Mesendoderm (in vitro differentiated cells): ENCODE results near the gene HNRNPA3.

Experiments
- DNase-seq: peaks from one replicate; pipeline ENCODE4 v3.0.0; 2013
- H2AK5ac ChIP-seq: 2 replicates; pipeline ENCODE4 v1.6.1; 2013; ENCODE audit warnings: low read length, inconsistent platforms
- H2BK120ac ChIP-seq: 2 replicates; pipeline ENCODE4 v1.6.1; 2013; ENCODE audit warnings: low read depth, mild to moderate bottlenecking, low read length, moderate library complexity, mixed read lengths
- H2BK15ac ChIP-seq: replicated peaks from 2 replicates; pipeline ENCODE4 v1.6.1; 2013; ENCODE audit warnings: low read depth, mild to moderate bottlenecking, moderate library complexity
- H2BK5ac ChIP-seq: 2 replicates; pipeline ENCODE4 v1.6.1; 2013; ENCODE audit warnings: low read length, inconsistent platforms
- H3K18ac ChIP-seq: 2 replicates; pipeline ENCODE4 v1.6.1; 2013; ENCODE audit warnings: mild to moderate bottlenecking, low read length, mixed read lengths
- H3K23ac ChIP-seq: one replicate; pipeline ENCODE4 v1.6.1; 2013; ENCODE audit warnings: low read length
- H3K27ac ChIP-seq: 2 replicates; pipeline ENCODE4 v1.5.1; 2013; ENCODE audit warnings: low read depth, mild to moderate bottlenecking, inconsistent platforms, low read length, moderate library complexity
- H3K27me3 ChIP-seq: 2 replicates; pipeline ENCODE4 v1.6.1; 2013; ENCODE audit warnings: low read length, control low read depth, mild to moderate bottlenecking, inconsistent platforms; ENCODE audit not compliant: insufficient read depth, poor library complexity
- H3K36me3 ChIP-seq: 2 replicates; pipeline ENCODE4 v1.6.1; 2013; ENCODE audit warnings: low read length, inconsistent platforms; ENCODE audit not compliant: control insufficient read depth, insufficient read depth
- H3K4ac ChIP-seq: one replicate; pipeline ENCODE4 v1.6.1; 2013; ENCODE audit warnings: low read depth, mild to moderate bottlenecking, low read length, moderate library complexity
- H3K4me1 ChIP-seq: 2 replicates; pipeline ENCODE4 v1.6.1; 2013; ENCODE audit warnings: low read depth, low read length, inconsistent platforms; ENCODE audit not compliant: control insufficient read depth
- H3K4me2 ChIP-seq: 2 replicates; pipeline ENCODE4 v1.6.1; 2013; ENCODE audit warnings: low read length
- H3K4me3 ChIP-seq: 2 replicates; pipeline ENCODE4 v1.5.1; 2013; ENCODE audit warnings: mild to moderate bottlenecking, low read length
- H3K56ac ChIP-seq: one replicate; pipeline ENCODE4 v1.6.1; 2013; ENCODE audit warnings: low read length
- H3K79me1 ChIP-seq: 2 replicates; pipeline ENCODE4 v1.6.1; 2013; ENCODE audit warnings: low read length, inconsistent platforms
- H3K79me2 ChIP-seq: 2 replicates; pipeline ENCODE4 v1.6.1; 2013; ENCODE audit warnings: mild to moderate bottlenecking, low read length; ENCODE audit not compliant: control insufficient read depth, insufficient read depth
- H3K9ac ChIP-seq: 2 replicates; pipeline ENCODE4 v1.6.1; 2013; ENCODE audit warnings: low read length, inconsistent platforms
- H4K5ac ChIP-seq: one replicate; pipeline ENCODE4 v1.6.1; 2013; ENCODE audit warnings: low read length
- H4K8ac ChIP-seq: one replicate; pipeline ENCODE4 v1.6.1; 2013; ENCODE audit warnings: low read depth, mild to moderate bottlenecking, control low read depth, low read length, moderate library complexity
- WGBS: extraction: QIAGEN DNeasy Blood & Tissue Kit; methylation state at CpG from one replicate; pipeline ENCODE4 v1.1.7; 2013; ENCODE audit warnings: low lambda C conversion rate, missing lambda C conversion rate; ENCODE audit not compliant: insufficient coverage; ENCODE audit errors: extremely low coverage; 5-methylcytosine and 5-hydroxymethylcytosine counted together

Gene HNRNPA3

DNA sequence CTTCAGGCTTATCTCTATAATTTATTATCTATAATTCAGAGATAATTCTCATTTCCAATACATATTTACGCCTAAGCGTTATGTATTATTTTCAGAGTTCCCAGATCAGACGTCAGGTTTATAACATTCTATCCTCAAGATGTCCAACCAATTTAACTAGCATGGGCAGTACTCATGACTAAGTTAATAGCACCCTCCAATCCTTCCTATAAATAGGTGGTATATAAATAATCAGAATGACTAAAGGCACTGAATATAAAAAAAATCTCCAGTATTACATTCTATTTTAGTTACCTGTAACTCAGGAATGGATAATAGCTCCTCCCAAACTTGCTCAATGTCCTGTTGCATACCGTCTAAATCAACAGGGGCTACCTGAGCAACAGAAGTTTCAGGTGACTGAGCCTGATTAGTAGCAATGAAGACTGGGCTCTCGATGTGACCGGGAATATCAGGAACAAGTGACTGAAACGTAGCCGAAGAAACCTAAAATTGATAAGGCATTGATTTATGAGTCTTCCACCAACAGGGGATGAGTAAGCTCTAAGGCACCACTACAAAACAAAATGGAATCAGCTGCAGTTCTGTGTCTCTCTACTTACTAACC lies 19.6 kb downstream of the HNRNPA3 start:
- H3K18ac ChIP-seq = no peak overlapping the region
- no peak overlapping the region for H2BK5ac ChIP-seq
- H3K27ac ChIP-seq = no peak overlapping the region
- WGBS = 100% methylated on average over 2 of the region's 8 CpGs
- no peak overlapping the region for H3K4ac ChIP-seq
- no peak overlapping the region for H4K8ac ChIP-seq
- no peak overlapping the region for H2BK120ac ChIP-seq
- H3K4me1 ChIP-seq = no peaks in the 10 kb centered on the region
- H3K36me3 ChIP-seq = peaks cover 9% of the 10 kb centered on the region
- H3K79me2 ChIP-seq = peaks cover 13% of the 10 kb centered on the region
- H3K79me1 ChIP-seq = peaks cover 10% of the 10 kb centered on the region
- no peak overlapping the region for H4K5ac ChIP-seq
- no peak overlapping the region for H3K9ac ChIP-seq
- H3K4me3 ChIP-seq = no peak overlapping the region
- no peak overlapping the region for H2AK5ac ChIP-seq
- no peak overlapping the region for H3K56ac ChIP-seq
- no peak overlapping the region for H3K4me2 ChIP-seq
- H3K27me3 ChIP-seq = no peaks in the 10 kb centered on the region
- no peak overlapping the region for H3K23ac ChIP-seq
- DNase-seq = no peak
- H2BK15ac ChIP-seq = no peak overlapping the region

DNA sequence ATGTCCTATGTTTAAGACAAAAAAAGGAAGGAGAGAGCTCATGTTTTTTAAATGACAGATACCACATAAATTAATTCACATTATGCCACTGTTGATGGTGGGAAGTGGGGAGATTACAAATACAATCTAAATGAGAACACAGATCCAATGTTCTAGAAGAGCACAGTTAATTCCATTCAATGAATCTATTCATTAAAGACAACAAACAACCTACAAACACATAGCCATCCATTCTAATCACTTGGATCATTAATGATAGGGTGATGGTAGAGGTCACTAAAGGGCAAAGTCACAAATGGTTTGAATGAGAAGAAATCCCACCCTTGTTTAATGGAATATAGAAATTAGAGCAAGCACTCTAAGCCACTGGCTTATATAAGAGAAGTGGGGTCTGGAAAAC lies 21.7 kb downstream of the HNRNPA3 start:
- Histone ChIP-seq H3K9ac (no peak overlapping the region), H3K27ac (no peak overlapping the region), H2BK15ac (no peak overlapping the region), H3K4me2 (no peak overlapping the region), H3K79me1 (peaks cover 12% of the 10 kb centered on the region), H3K18ac (no peak overlapping the region), H4K8ac (no peak overlapping the region), H4K5ac (no peak overlapping the region), H3K36me3 (peaks cover 9% of the 10 kb centered on the region), H3K79me2 (peaks cover 28% of the 10 kb centered on the region), H2BK120ac (no peak overlapping the region), H3K4ac (no peak overlapping the region), H3K4me3 (no peak overlapping the region), H2AK5ac (no peak overlapping the region), H2BK5ac (no peak overlapping the region), H3K4me1 (no peaks in the 10 kb centered on the region), H3K27me3 (no peaks in the 10 kb centered on the region), H3K56ac (no peak overlapping the region), H3K23ac (no peak overlapping the region)
- no peak for DNase-seq

DNA sequence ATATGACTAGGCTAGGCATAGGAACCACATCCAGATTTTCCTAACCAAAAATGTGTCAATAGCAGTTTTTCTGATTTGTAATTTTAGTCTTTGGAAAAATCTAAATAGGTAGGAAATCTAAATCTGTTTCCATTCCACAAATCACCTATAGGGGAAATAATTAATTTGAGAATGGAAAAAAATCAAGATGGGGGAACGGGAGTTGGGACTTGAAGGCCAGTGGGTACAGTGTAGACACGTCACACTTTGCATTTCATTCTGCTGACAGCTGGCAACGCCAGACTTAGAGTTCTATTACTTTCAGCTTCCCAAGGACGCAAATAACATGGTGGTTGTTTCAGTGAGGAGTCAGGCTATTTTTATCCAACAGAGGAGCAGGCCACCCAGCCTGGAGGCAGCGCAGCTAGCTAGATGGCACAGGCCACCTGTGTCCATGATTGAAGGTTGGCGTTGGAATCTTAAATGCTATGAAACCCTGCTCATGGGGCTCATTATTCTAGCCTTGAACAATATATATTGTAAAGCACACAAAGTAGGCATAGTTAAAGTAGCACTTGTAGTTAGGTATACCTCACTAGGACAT lies 23.4 kb downstream of the HNRNPA3 start:
- H3K4me2 ChIP-seq = no peak overlapping the region
- no peak overlapping the region for H3K23ac ChIP-seq
- no peak overlapping the region for H3K4ac ChIP-seq
- H3K79me1 ChIP-seq = peaks cover 17% of the 10 kb centered on the region
- no peak for DNase-seq
- H3K27ac ChIP-seq = no peak overlapping the region
- no peaks in the 10 kb centered on the region for H3K27me3 ChIP-seq
- no CpG with 5 or more reads among the region's 6 CpGs for WGBS
- H3K56ac ChIP-seq = no peak overlapping the region
- H3K9ac ChIP-seq = no peak overlapping the region
- H4K8ac ChIP-seq = no peak overlapping the region
- no peak overlapping the region for H2AK5ac ChIP-seq
- no peak overlapping the region for H2BK120ac ChIP-seq
- peaks cover 9% of the 10 kb centered on the region for H3K36me3 ChIP-seq
- no peak overlapping the region for H3K4me3 ChIP-seq
- no peak overlapping the region for H2BK15ac ChIP-seq
- H2BK5ac ChIP-seq = no peak overlapping the region
- H3K4me1 ChIP-seq = no peaks in the 10 kb centered on the region
- H4K5ac ChIP-seq = no peak overlapping the region
- no peak overlapping the region for H3K18ac ChIP-seq
- H3K79me2 ChIP-seq = peaks cover 41% of the 10 kb centered on the region

DNA sequence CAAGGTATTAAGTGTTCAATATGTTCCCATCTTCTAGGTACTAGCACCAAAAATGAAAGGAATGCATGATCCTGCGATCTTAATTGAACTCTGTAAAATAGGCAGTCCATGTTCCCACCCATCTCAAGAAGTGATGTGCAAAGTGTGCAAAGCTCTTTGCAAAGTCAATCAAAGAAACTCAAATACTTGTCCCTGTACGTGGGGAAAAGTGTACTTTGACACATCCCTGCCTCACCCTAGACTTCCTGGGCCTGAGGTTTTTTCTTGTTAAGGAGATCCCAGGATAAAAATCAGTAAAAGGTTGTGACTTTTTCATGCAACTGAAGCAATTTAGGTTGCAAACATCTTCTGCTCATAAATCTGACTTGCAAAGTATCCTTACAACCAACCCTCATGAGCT lies 25.3 kb downstream of the HNRNPA3 start:
- H2BK5ac ChIP-seq = no peak overlapping the region
- no peak overlapping the region for H3K18ac ChIP-seq
- no peak overlapping the region for H3K9ac ChIP-seq
- no peak overlapping the region for H2BK15ac ChIP-seq
- H4K5ac ChIP-seq = no peak overlapping the region
- no CpG with 5 or more reads among the region's 2 CpGs for WGBS
- H3K27ac ChIP-seq = no peak overlapping the region
- H3K4me2 ChIP-seq = no peak overlapping the region
- H3K4me3 ChIP-seq = no peak overlapping the region
- no peak overlapping the region for H4K8ac ChIP-seq
- peaks cover 19% of the 10 kb centered on the region for H3K79me1 ChIP-seq
- H3K79me2 ChIP-seq = peaks cover 52% of the 10 kb centered on the region
- no peak overlapping the region for H2BK120ac ChIP-seq
- H3K27me3 ChIP-seq = no peaks in the 10 kb centered on the region
- no peak overlapping the region for H3K56ac ChIP-seq
- no peak overlapping the region for H3K4ac ChIP-seq
- H2AK5ac ChIP-seq = no peak overlapping the region
- no peak overlapping the region for H3K23ac ChIP-seq
- DNase-seq = no peak
- H3K36me3 ChIP-seq = peaks cover 2% of the 10 kb centered on the region
- H3K4me1 ChIP-seq = peaks cover 8% of the 10 kb centered on the region

DNA sequence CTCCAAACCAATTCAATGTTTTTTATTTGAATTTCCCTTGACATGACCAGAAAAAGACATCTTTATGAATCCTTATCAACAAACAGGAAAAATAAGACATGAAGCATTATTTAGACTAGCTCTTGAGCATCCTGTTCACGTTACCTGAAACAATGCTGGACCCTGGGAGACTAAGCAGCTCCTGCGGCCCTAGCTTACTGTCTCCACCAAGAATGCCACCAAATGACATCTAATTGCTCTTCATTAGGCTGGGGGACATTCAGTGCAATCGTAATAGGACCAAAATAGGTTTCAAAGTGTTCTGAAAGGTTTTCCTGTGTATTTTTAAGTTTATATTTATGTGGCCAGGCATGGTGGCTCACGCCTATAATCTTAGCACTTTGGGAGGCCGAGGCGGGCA lies 26.5 kb downstream of the HNRNPA3 start:
- H2BK15ac ChIP-seq = no peak overlapping the region
- no CpG with 5 or more reads among the region's 6 CpGs for WGBS
- H3K23ac ChIP-seq = no peak overlapping the region
- H3K27ac ChIP-seq = no peak overlapping the region
- no peak overlapping the region for H3K18ac ChIP-seq
- H3K4me2 ChIP-seq = no peak overlapping the region
- H4K8ac ChIP-seq = no peak overlapping the region
- no peak overlapping the region for H2BK5ac ChIP-seq
- H2BK120ac ChIP-seq = no peak overlapping the region
- H3K9ac ChIP-seq = no peak overlapping the region
- peaks cover 22% of the 10 kb centered on the region for H3K79me1 ChIP-seq
- H3K36me3 ChIP-seq = no peaks in the 10 kb centered on the region
- H3K27me3 ChIP-seq = no peaks in the 10 kb centered on the region
- H3K4me3 ChIP-seq = no peak overlapping the region
- no peak overlapping the region for H3K4ac ChIP-seq
- peaks cover 11% of the 10 kb centered on the region for H3K4me1 ChIP-seq
- no peak overlapping the region for H2AK5ac ChIP-seq
- no peak for DNase-seq
- H4K5ac ChIP-seq = no peak overlapping the region
- peaks cover 59% of the 10 kb centered on the region for H3K79me2 ChIP-seq
- H3K56ac ChIP-seq = no peak overlapping the region
